Endodermal cell (in vitro differentiated cells): ENCODE measurements around the gene GLIS2. TPM values are rescaled to one million over a fixed set of nuclear protein-coding genes. Genes with fewer than 3 reads are reported as not detected.

Source experiments
- DNase-seq: peaks from one replicate; pipeline ENCODE4 v3.0.0-alpha.2; 2017
- H3K27ac ChIP-seq: 2 replicates; pipeline ENCODE4 v1.5.1; 2013; ENCODE audit warnings: mild to moderate bottlenecking, low read depth, low read length, moderate library complexity
- H3K27me3 ChIP-seq: 2 replicates; pipeline ENCODE4 v1.6.1; 2013; ENCODE audit warnings: mild to moderate bottlenecking, low read length, moderate library complexity; ENCODE audit not compliant: insufficient read depth, control insufficient read depth, poor library complexity, severe bottlenecking
- H3K36me3 ChIP-seq: 2 replicates; pipeline ENCODE4 v1.7.0; 2013; ENCODE audit warnings: mild to moderate bottlenecking, low read length, moderate library complexity; ENCODE audit not compliant: control insufficient read depth, insufficient read depth
- H3K4me1 ChIP-seq: one replicate; pipeline ENCODE4 v1.7.0; 2013; ENCODE audit warnings: low read length; ENCODE audit not compliant: control insufficient read depth, insufficient read depth
- H3K4me3 ChIP-seq: 2 replicates; pipeline ENCODE4 v1.5.1; 2013; ENCODE audit warnings: mild to moderate bottlenecking, low read length, moderate library complexity
- H3K9ac ChIP-seq: 2 replicates; pipeline ENCODE4 v1.6.1; 2013; ENCODE audit warnings: mild to moderate bottlenecking, low read length, moderate library complexity; ENCODE audit not compliant: poor library complexity, severe bottlenecking; ENCODE audit errors: extremely low read depth
- H3K9me3 ChIP-seq: 2 replicates; pipeline ENCODE4 v1.6.1; 2013; ENCODE audit warnings: mild to moderate bottlenecking, low read length, moderate library complexity; ENCODE audit not compliant: control insufficient read depth
- H3K27ac Mint-ChIP-seq: 2 replicates; pipeline ENCODE4 v1.8.0; 2020; ENCODE audit warnings: mixed read lengths
- H3K27me3 Mint-ChIP-seq: 2 replicates; pipeline ENCODE4 v1.8.0; 2021; ENCODE audit warnings: mild to moderate bottlenecking, mixed read lengths; ENCODE audit not compliant: insufficient read depth
- H3K36me3 Mint-ChIP-seq: 2 replicates; pipeline ENCODE4 v1.8.0; 2020; ENCODE audit warnings: low read depth, mixed read lengths
- H3K4me1 Mint-ChIP-seq: 2 replicates; pipeline ENCODE4 v1.8.0; 2020; ENCODE audit warnings: mixed read lengths
- H3K4me3 Mint-ChIP-seq: 2 replicates; pipeline ENCODE4 v1.8.0; 2020; ENCODE audit warnings: mild to moderate bottlenecking, moderate library complexity, mixed read lengths
- H3K9me3 Mint-ChIP-seq: 2 replicates; pipeline ENCODE4 v1.8.0; 2020; ENCODE audit warnings: mild to moderate bottlenecking, mixed read lengths
- WGBS, 2 experiments: methylation state at CpG; one replicate each; pipeline versions ENCODE4 v1.1.5 to v1.1.7; 2013; ENCODE audit warnings: missing lambda C conversion rate in 2 of 2, mixed read lengths in 1 of 2; ENCODE audit not compliant: insufficient coverage in 1 of 2, insufficient read length in 1 of 2; 5-methylcytosine and 5-hydroxymethylcytosine counted together
- total RNA-seq, 2 donors: library from RNA; stranded (reverse); fragmentation: NEBNext Ultra II Directional in 1 of 2; extraction: Animal tissue kit (Norgen Biotek cat#: 25700) in 1 of 2; gene quantifications; 2 replicates in 1 of 2; 3 replicates in 1 of 2; pipeline ENCODE4 v1.2.1, GENCODE V29; 2021
- TF ChIP-seq, protein P1 (sequence below): fragments of 200-600 bp; sonication (generic); conservative IDR thresholded peaks from 2 replicates; pipeline ENCODE4 v1.5.0; 2021; ENCODE audit warnings: antibody characterized with exemption, mild to moderate bottlenecking

GLIS2 gene
- total RNA-seq, 2 donors from 2014 or later, result 9.1 to 13.2 TPM

DNA sequence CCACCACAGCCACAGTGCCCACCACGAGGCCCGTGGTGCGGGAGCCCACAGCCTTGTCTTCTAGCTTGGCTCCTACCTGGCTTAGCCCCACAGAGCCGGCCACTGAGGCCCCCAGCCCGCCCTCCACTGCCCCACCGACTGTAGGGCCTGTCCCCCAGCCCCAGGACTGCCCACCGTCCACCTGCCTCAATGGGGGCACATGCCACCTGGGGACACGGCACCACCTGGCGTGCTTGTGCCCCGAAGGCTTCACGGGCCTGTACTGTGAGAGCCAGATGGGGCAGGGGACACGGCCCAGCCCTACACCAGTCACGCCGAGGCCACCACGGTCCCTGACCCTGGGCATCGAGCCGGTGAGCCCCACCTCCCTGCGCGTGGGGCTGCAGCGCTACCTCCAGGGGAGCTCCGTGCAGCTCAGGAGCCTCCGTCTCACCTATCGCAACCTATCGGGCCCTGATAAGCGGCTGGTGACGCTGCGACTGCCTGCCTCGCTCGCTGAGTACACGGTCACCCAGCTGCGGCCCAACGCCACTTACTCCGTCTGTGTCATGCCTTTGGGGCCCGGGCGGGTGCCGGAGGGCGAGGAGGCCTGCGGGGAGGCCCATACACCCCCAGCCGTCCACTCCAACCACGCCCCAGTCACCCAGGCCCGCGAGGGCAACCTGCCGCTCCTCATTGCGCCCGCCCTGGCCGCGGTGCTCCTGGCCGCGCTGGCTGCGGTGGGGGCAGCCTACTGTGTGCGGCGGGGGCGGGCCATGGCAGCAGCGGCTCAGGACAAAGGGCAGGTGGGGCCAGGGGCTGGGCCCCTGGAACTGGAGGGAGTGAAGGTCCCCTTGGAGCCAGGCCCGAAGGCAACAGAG is 66.3 kb downstream of the GLIS2 start:
- TF ChIP-seq, protein P1, sequence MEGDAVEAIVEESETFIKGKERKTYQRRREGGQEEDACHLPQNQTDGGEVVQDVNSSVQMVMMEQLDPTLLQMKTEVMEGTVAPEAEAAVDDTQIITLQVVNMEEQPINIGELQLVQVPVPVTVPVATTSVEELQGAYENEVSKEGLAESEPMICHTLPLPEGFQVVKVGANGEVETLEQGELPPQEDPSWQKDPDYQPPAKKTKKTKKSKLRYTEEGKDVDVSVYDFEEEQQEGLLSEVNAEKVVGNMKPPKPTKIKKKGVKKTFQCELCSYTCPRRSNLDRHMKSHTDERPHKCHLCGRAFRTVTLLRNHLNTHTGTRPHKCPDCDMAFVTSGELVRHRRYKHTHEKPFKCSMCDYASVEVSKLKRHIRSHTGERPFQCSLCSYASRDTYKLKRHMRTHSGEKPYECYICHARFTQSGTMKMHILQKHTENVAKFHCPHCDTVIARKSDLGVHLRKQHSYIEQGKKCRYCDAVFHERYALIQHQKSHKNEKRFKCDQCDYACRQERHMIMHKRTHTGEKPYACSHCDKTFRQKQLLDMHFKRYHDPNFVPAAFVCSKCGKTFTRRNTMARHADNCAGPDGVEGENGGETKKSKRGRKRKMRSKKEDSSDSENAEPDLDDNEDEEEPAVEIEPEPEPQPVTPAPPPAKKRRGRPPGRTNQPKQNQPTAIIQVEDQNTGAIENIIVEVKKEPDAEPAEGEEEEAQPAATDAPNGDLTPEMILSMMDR, result no peak
- no peaks in the 10 kb centered on the region for H3K36me3 Mint-ChIP-seq
- no peak overlapping the region for H3K4me3 Mint-ChIP-seq
- no peaks in the 10 kb centered on the region for H3K9me3 Mint-ChIP-seq
- H3K27me3 Mint-ChIP-seq, result no peaks in the 10 kb centered on the region
- H3K36me3 ChIP-seq, result no peaks in the 10 kb centered on the region
- no peak overlapping the region for H3K27ac ChIP-seq
- H3K27ac Mint-ChIP-seq, result no peak overlapping the region
- peaks cover 7% of the 10 kb centered on the region for H3K4me1 Mint-ChIP-seq
- no peaks in the 10 kb centered on the region for H3K27me3 ChIP-seq
- H3K4me1 ChIP-seq, result peaks cover 5% of the 10 kb centered on the region
- peak; percentile 45 for DNase-seq
- H3K4me3 ChIP-seq, result no peak overlapping the region
- 96% methylated on average over 31 to 55 of the region's 55 CpGs for WGBS, 2 experiments
- no peaks in the 10 kb centered on the region for H3K9me3 ChIP-seq
- no peak overlapping the region for H3K9ac ChIP-seq

DNA sequence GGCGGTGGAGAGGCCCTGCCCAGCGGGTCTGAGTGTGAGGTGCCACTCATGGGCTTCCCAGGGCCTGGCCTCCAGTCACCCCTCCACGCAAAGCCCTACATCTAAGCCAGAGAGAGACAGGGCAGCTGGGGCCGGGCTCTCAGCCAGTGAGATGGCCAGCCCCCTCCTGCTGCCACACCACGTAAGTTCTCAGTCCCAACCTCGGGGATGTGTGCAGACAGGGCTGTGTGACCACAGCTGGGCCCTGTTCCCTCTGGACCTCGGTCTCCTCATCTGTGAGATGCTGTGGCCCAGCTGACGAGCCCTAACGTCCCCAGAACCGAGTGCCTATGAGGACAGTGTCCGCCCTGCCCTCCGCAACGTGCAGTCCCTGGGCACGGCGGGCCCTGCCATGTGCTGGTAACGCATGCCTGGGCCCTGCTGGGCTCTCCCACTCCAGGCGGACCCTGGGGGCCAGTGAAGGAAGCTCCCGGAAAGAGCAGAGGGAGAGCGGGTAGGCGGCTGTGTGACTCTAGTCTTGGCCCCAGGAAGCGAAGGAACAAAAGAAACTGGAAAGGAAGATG is 67.0 kb downstream of the GLIS2 start:
- Mint-ChIP-seq H3K4me1 (peaks cover 1% of the 10 kb centered on the region), H3K4me3 (no peak overlapping the region), H3K9me3 (no peaks in the 10 kb centered on the region), H3K36me3 (no peaks in the 10 kb centered on the region), H3K27ac (no peak overlapping the region), H3K27me3 (no peaks in the 10 kb centered on the region)
- TF ChIP-seq, protein P1, result no peak
- 95 to 96% methylated on average over 12 to 20 of the region's 21 CpGs for WGBS, 2 experiments
- Histone ChIP-seq H3K36me3 (no peaks in the 10 kb centered on the region), H3K9me3 (no peaks in the 10 kb centered on the region), H3K27ac (no peak overlapping the region), H3K9ac (no peak overlapping the region), H3K4me1 (no peaks in the 10 kb centered on the region), H3K4me3 (no peak overlapping the region), H3K27me3 (no peaks in the 10 kb centered on the region)
- peak; percentile 44 for DNase-seq

DNA sequence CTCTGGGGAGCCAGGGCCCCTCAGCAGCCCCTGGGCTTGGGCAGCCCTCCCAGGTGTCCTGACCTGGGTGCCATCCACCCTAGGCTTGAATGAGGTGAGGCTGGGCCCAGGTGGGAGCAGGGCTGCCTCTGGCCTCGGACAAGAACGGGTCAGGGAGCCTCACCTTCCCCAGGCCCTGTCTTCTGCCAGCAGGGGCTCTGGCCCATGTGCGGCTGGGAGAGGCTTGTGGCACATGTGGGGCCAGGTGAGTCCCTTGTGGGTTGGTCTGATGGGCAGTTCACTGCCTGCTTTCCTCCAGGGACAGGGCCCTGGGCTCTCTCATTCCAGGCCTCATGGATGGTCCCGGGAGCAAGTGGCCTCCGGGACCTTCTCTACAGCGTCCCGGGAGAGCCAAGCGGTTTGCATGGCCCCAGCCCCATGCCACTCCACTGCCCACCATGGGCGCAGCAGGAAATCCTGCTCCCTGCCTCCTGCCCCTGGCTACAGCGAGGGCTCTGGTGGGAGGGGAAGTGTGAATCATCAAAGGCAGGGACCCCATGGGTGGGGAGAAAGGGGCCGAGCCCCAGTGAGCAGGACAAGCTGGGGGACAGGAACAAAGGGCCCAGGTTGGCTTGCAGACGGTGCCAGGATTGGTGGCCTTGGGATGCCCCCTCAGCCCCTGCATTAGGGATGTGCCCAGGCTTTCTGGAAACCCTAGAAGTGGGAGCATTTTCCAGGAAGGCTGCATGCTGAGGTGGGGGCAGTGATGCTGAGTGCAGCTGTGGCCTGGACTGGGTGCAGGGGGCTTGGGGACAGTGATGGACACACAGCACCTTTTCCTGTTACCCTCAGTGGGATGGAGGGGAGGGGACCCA is 68.0 kb downstream of the GLIS2 start:
- Mint-ChIP-seq H3K9me3 (no peaks in the 10 kb centered on the region), H3K27ac (no peak overlapping the region), H3K36me3 (no peaks in the 10 kb centered on the region), H3K4me1 (no peaks in the 10 kb centered on the region), H3K4me3 (no peak overlapping the region), H3K27me3 (no peaks in the 10 kb centered on the region)
- Histone ChIP-seq H3K4me1 (no peaks in the 10 kb centered on the region), H3K36me3 (no peaks in the 10 kb centered on the region), H3K9me3 (no peaks in the 10 kb centered on the region), H3K27ac (no peak overlapping the region), H3K4me3 (no peak overlapping the region), H3K9ac (no peak overlapping the region), H3K27me3 (no peaks in the 10 kb centered on the region)
- TF ChIP-seq, protein P1, result no peak
- WGBS, 2 experiments, result 93 to 100% methylated on average over 5 to 12 of the region's 12 CpGs
- peak; percentile 42 for DNase-seq
